Cerebellar nuclear complex (tissue), 1 donor: ENCODE data around the gene SLC35B4.

Experiments
- DNase-seq, 2 experiments: peaks; one replicate each; lab custom pipeline; 2025; lab: John Stamatoyannopoulos, UW

SLC35B4 gene

GRCh38 chr7:134316539-134317344 is at the start of gene SLC35B4:
TSS of gene SLC35B4 (minus strand) at chr7:134316930. CDS start at chr7:134316751, 179 bp downstream.
- peak; percentile 93 to 97 for DNase-seq

- no peak for DNase-seq
Measured at GRCh38 chr7:134366481-134366880, 49.8 kb upstream of the SLC35B4 start.

GRCh38 chr7:134365341-134366054 is 48.8 kb upstream of the SLC35B4 start:
- DNase-seq = no peak

GRCh38 chr7:134364619-134365037 is 47.9 kb upstream of the SLC35B4 start:
- DNase-seq = no peak

GRCh38 chr7:134362587-134363483 is 46.1 kb upstream of the SLC35B4 start:
- DNase-seq = no peak

- no peak for DNase-seq
Measured at GRCh38 chr7:134359787-134360432, 43.2 kb upstream of the SLC35B4 start.

GRCh38 chr7:134357486-134357885 is 40.8 kb upstream of the SLC35B4 start:
- DNase-seq = no peak

GRCh38 chr7:134356421-134356936 is 39.7 kb upstream of the SLC35B4 start:
- no peak for DNase-seq

- DNase-seq = no peak
Measured at GRCh38 chr7:134355927-134356326, 39.2 kb upstream of the SLC35B4 start.

GRCh38 chr7:134355004-134355525 is 38.3 kb upstream of the SLC35B4 start:
- DNase-seq = no peak

- DNase-seq = no peak
Measured at GRCh38 chr7:134353411-134353810, 36.7 kb upstream of the SLC35B4 start.

GRCh38 chr7:134351424-134351823 is 34.7 kb upstream of the SLC35B4 start:
- DNase-seq = no peak

GRCh38 chr7:134350709-134351108 is 34.0 kb upstream of the SLC35B4 start:
- DNase-seq = no peak

GRCh38 chr7:134347567-134347966 is 30.8 kb upstream of the SLC35B4 start:
- no peak for DNase-seq

- DNase-seq = no peak
Measured at GRCh38 chr7:134343796-134344195, 27.1 kb upstream of the SLC35B4 start.

GRCh38 chr7:134343136-134343535 is 26.4 kb upstream of the SLC35B4 start:
- DNase-seq = no peak

GRCh38 chr7:134339475-134339874 is 22.7 kb upstream of the SLC35B4 start:
- DNase-seq = no peak

- DNase-seq = no peak
Measured at GRCh38 chr7:134337980-134338379, 21.2 kb upstream of the SLC35B4 start.

GRCh38 chr7:134334408-134334807 is 17.7 kb upstream of the SLC35B4 start:
- DNase-seq = no peak

GRCh38 chr7:134333943-134334342 is 17.2 kb upstream of the SLC35B4 start:
- DNase-seq = no peak

GRCh38 chr7:134332892-134333291 is 16.2 kb upstream of the SLC35B4 start:
- DNase-seq = no peak
